HEK293 (cell line): Measurements from ENCODE around the gene RNF151.
A peak's percentile ranks its signal among the peaks of the same experiment; 100 is the strongest.

Source experiments
- CTCF ChIA-PET: fragments of 350-600 bp; formaldehyde crosslinking; extraction: SDS; loops from one replicate; lab custom pipeline; 2021; ENCODE audit warnings: antibody characterized with exemption; lab: Yijun Ruan, JAX
- POLR2A ChIA-PET: fragments of 300-600 bp; formaldehyde crosslinking; extraction: SDS; loops from one replicate; lab custom pipeline; 2020; ENCODE audit warnings: antibody characterized with exemption, inconsistent platforms; lab: Yijun Ruan, JAX
- H3K27ac ChIP-seq: fragments of 200-500 bp; sonication (Bioruptor generic); 2 replicates; pipeline ENCODE4 v1.5.1; 2014; ENCODE audit warnings: low read depth, low read length, control low read depth, inconsistent platforms; ENCODE audit errors: extremely low read depth
- H3K36me3 ChIP-seq, 2 experiments: fragments of 200-500 bp in 1 of 2; sonication (Bioruptor generic) in 1 of 2; 1 replicate in 1 of 2; 2 replicates in 1 of 2; pipeline ENCODE4 v1.5.1; 2014 to 2017; ENCODE audit warnings: inconsistent platforms in 2 of 2, low read length in 2 of 2; ENCODE audit not compliant: control insufficient read depth in 2 of 2, insufficient read depth in 1 of 2
- H3K4me1 ChIP-seq: fragments of 200-500 bp; sonication (Bioruptor generic); 2 replicates; pipeline ENCODE4 v1.5.1; 2014; ENCODE audit warnings: mild to moderate bottlenecking, low read length, inconsistent platforms; ENCODE audit not compliant: control insufficient read depth, insufficient read depth
- H3K4me3 ChIP-seq: 2 replicates; pipeline ENCODE4 v1.5.1; 2011; ENCODE audit warnings: low read depth, mild to moderate bottlenecking, control low read depth, low read length, moderate library complexity
- H3K9me3 ChIP-seq: fragments of 200-500 bp; sonication (Bioruptor generic); 2 replicates; pipeline ENCODE4 v1.5.1; 2014; ENCODE audit warnings: low read depth, low read length, inconsistent platforms; ENCODE audit not compliant: control insufficient read depth, insufficient read depth
- BCL11A ChIP-seq: fragments of 450-650 bp; formaldehyde crosslinking; IDR thresholded peaks from 2 replicates; pipeline ENCODE4 v1.5.1; 2016; ENCODE audit warnings: low read depth, missing biosample characterization, missing genetic modification characterization
- BCL11B ChIP-seq: fragments of 450-650 bp; formaldehyde crosslinking; IDR thresholded peaks from 2 replicates; pipeline ENCODE4 v1.5.1; 2016; ENCODE audit warnings: low read depth, missing biosample characterization, missing genetic modification characterization
- GLIS2 ChIP-seq: fragments of 450-650 bp; formaldehyde crosslinking; IDR thresholded peaks from 2 replicates; pipeline ENCODE4 v1.5.1; 2016; ENCODE audit warnings: missing biosample characterization, missing genetic modification characterization
- IKZF3 ChIP-seq: fragments of 450-650 bp; IDR thresholded peaks from 2 replicates; pipeline ENCODE4 v1.5.0; 2018; ENCODE audit warnings: missing biosample characterization, mild to moderate bottlenecking, missing genetic modification characterization, moderate library complexity
- MEIS1 ChIP-seq: sonication (generic); formaldehyde crosslinking; IDR thresholded peaks from 2 replicates; pipeline ENCODE4 v1.8.1; 2022; ENCODE audit warnings: missing genetic modification reagents, mild to moderate bottlenecking, borderline replicate concordance
- WT1 ChIP-seq: fragments of 450-650 bp; formaldehyde crosslinking; IDR thresholded peaks from 2 replicates; pipeline ENCODE4 v1.5.1; 2016; ENCODE audit warnings: missing biosample characterization, missing genetic modification characterization
- ZBTB20 ChIP-seq: fragments of 450-650 bp; formaldehyde crosslinking; IDR thresholded peaks from 2 replicates; pipeline ENCODE4 v1.5.1; 2016; ENCODE audit warnings: missing biosample characterization, missing genetic modification characterization
- ZBTB44 ChIP-seq: fragments of 450-650 bp; IDR thresholded peaks from 2 replicates; pipeline ENCODE4 v1.5.1; 2018; ENCODE audit warnings: missing biosample characterization, mild to moderate bottlenecking, missing genetic modification characterization
- ZBTB8A ChIP-seq: fragments of 450-650 bp; formaldehyde crosslinking; IDR thresholded peaks from 2 replicates; pipeline ENCODE4 v1.5.1; 2016; ENCODE audit warnings: missing biosample characterization, missing genetic modification characterization
- ZFHX2 ChIP-seq: fragments of 450-650 bp; formaldehyde crosslinking; conservative IDR thresholded peaks from 2 replicates; pipeline ENCODE4 v1.5.1; 2016; ENCODE audit warnings: missing biosample characterization, missing genetic modification characterization
- ZFP3 ChIP-seq: fragments of 450-650 bp; formaldehyde crosslinking; IDR thresholded peaks from 2 replicates; pipeline ENCODE4 v1.5.1; 2016; ENCODE audit warnings: low read depth, missing biosample characterization, missing genetic modification characterization
- ZNF133 ChIP-seq: fragments of 450-650 bp; formaldehyde crosslinking; IDR thresholded peaks from 2 replicates; pipeline ENCODE4 v1.5.1; 2016; ENCODE audit warnings: missing biosample characterization, missing genetic modification characterization
- ZNF174 ChIP-seq: fragments of 450-650 bp; formaldehyde crosslinking; IDR thresholded peaks from 2 replicates; pipeline ENCODE4 v1.5.0; 2017; ENCODE audit warnings: missing biosample characterization, mild to moderate bottlenecking, missing genetic modification characterization
- ZNF184 ChIP-seq: fragments of 450-650 bp; IDR thresholded peaks from 2 replicates; pipeline ENCODE4 v1.5.1; 2018; ENCODE audit warnings: missing biosample characterization, mild to moderate bottlenecking, missing genetic modification characterization
- ZNF2 ChIP-seq: fragments of 450-650 bp; formaldehyde crosslinking; IDR thresholded peaks from 2 replicates; pipeline ENCODE4 v1.5.1; 2016; ENCODE audit warnings: missing biosample characterization, missing genetic modification characterization
- ZNF239 ChIP-seq: fragments of 450-650 bp; formaldehyde crosslinking; IDR thresholded peaks from 2 replicates; pipeline ENCODE4 v1.5.1; 2016; ENCODE audit warnings: missing biosample characterization, missing genetic modification characterization
- ZNF324 ChIP-seq: fragments of 450-650 bp; formaldehyde crosslinking; IDR thresholded peaks from 2 replicates; pipeline ENCODE4 v1.5.1; 2016; ENCODE audit warnings: missing biosample characterization, missing genetic modification characterization
- ZNF433 ChIP-seq: fragments of 450-650 bp; formaldehyde crosslinking; IDR thresholded peaks from 2 replicates; pipeline ENCODE4 v1.5.1; 2016; ENCODE audit warnings: missing biosample characterization, missing genetic modification characterization, low read depth
- ZNF473 ChIP-seq: fragments of 450-650 bp; formaldehyde crosslinking; IDR thresholded peaks from 2 replicates; pipeline ENCODE4 v1.5.1; 2017; ENCODE audit warnings: missing biosample characterization, missing genetic modification characterization
- ZNF501 ChIP-seq: fragments of 450-650 bp; formaldehyde crosslinking; IDR thresholded peaks from 2 replicates; pipeline ENCODE4 v1.5.1; 2016; ENCODE audit warnings: missing biosample characterization, missing genetic modification characterization
- ZNF791 ChIP-seq: fragments of 450-650 bp; formaldehyde crosslinking; IDR thresholded peaks from 2 replicates; pipeline ENCODE4 v1.5.1; 2016; ENCODE audit warnings: missing biosample characterization, missing genetic modification characterization
- ZNF830 ChIP-seq: fragments of 450-650 bp; IDR thresholded peaks from 2 replicates; pipeline ENCODE4 v1.5.0; 2018; ENCODE audit warnings: missing biosample characterization, missing genetic modification characterization, low read depth, mild to moderate bottlenecking, moderate library complexity

RNF151 gene

GRCh38 chr16:1964506-1965395 lies 1.9 kb upstream of the RNF151 start, which contains the start of gene RPS2 (continued):
- TF ChIP-seq WT1 (tag by site-specific recombination), result no peak; the same call in 1 of the 2 replicates
- TF ChIP-seq ZNF324 (tag by site-specific recombination), result 0 out of 2 replicates have a peak, but pooled peaks have one; percentile 42
- TF ChIP-seq ZNF133 (tag by site-specific recombination), result no peak
- TF ChIP-seq MEIS1, result no peak
- no peak for TF ChIP-seq ZNF433 (tag by site-specific recombination)
- TF ChIP-seq ZNF791 (tag by site-specific recombination), result no peak
- TF ChIP-seq ZNF830 (tag by site-specific recombination), result no peak
- TF ChIP-seq ZBTB8A (tag by site-specific recombination), result peak; percentile 46; the same call in 1 of the 2 replicates
- TF ChIP-seq ZNF184 (tag by site-specific recombination), result no peak
- TF ChIP-seq ZNF501, result peak; percentile 85
- peak; percentile 78; the same call in 1 of the 2 replicates for TF ChIP-seq ZNF2
- TF ChIP-seq ZNF174, result no peak
- no peak for TF ChIP-seq ZFP3 (tag by site-specific recombination)
- TF ChIP-seq ZNF473 (tag by site-specific recombination), result no peak
- TF ChIP-seq ZBTB44 (tag by site-specific recombination), result peak; percentile 42; the same call in 1 of the 2 replicates
- peak; percentile 59 for TF ChIP-seq GLIS2 (tag by site-specific recombination)

- Histone ChIP-seq H3K27ac (peak overlapping the region; percentile 100), H3K36me3 (peaks cover 0 to 42% of the 10 kb centered on the region in 2 experiments; a peak in 1 of 3 replicates)
- POLR2A ChIA-PET, result interaction anchor here (0.6 to 2.7 kb wide), 39 partner anchors 10 to 1055 kb away, joined by 3 to 76 read pairs (median 6); partner anchors contain the start of genes E4F1, EME2, FAHD1 and GFER
- 0 out of 2 replicates have a peak, but pooled peaks have one; percentile 3 for TF ChIP-seq BCL11B (tag by site-specific recombination)
- TF ChIP-seq ZBTB20, result no peak
- no peak for TF ChIP-seq BCL11A (tag by site-specific recombination)
- TF ChIP-seq ZNF239 (tag by site-specific recombination), result no peak
- TF ChIP-seq IKZF3 (tag by site-specific recombination), result no peak
- TF ChIP-seq ZNF830 (tag by site-specific recombination), result no peak
- peak; percentile 9; the same call in 1 of the 2 replicates for TF ChIP-seq ZFHX2 (tag by site-specific recombination)
- TF ChIP-seq, all 188 proteins: peak for 2
- no peaks in the 10 kb centered on the region for H3K9me3 ChIP-seq
- H3K4me3 ChIP-seq, result peak overlapping the region; percentile 94
- CTCF ChIA-PET, result interaction anchor here (0.6 to 1.0 kb wide), 3 partner anchors 15 to 154 kb away, joined by 3 read pairs; no protein-coding TSS in a partner anchor
- H3K4me1 ChIP-seq, result no peaks in the 10 kb centered on the region; the same call in 1 of the 2 replicates
Observed at GRCh38 chr16:1965396-1966001, 1.2 kb upstream of the RNF151 start.
